Ovary (tissue), 3 donors: ENCODE data around the gene ARHGEF17.

Source experiments
- EP300 ChIP-seq: sonication (generic); formaldehyde crosslinking; IDR thresholded peaks from one replicate; pipeline ENCODE4 v1.6.1; 2017; ENCODE audit warnings: antibody characterized with exemption
- POLR2A ChIP-seq: fragments of 450-650 bp; IDR thresholded peaks from one replicate; pipeline ENCODE4 v1.6.1; 2017; ENCODE audit warnings: antibody characterized with exemption, mild to moderate bottlenecking, moderate library complexity
- TF ChIP-seq, protein P1 (sequence below), 3 donors: fragments of 450-650 bp in 2 of 3; fragments of 200-600 bp in 1 of 3; IDR thresholded peaks; one replicate each; pipeline versions ENCODE4 v1.5.1 to v1.8.0; 2016 to 2022; ENCODE audit warnings: antibody characterized with exemption in 3 of 3, mild to moderate bottlenecking in 1 of 3
- donor health status: DM: no; HTN: no; CAD: no.

DNA sequence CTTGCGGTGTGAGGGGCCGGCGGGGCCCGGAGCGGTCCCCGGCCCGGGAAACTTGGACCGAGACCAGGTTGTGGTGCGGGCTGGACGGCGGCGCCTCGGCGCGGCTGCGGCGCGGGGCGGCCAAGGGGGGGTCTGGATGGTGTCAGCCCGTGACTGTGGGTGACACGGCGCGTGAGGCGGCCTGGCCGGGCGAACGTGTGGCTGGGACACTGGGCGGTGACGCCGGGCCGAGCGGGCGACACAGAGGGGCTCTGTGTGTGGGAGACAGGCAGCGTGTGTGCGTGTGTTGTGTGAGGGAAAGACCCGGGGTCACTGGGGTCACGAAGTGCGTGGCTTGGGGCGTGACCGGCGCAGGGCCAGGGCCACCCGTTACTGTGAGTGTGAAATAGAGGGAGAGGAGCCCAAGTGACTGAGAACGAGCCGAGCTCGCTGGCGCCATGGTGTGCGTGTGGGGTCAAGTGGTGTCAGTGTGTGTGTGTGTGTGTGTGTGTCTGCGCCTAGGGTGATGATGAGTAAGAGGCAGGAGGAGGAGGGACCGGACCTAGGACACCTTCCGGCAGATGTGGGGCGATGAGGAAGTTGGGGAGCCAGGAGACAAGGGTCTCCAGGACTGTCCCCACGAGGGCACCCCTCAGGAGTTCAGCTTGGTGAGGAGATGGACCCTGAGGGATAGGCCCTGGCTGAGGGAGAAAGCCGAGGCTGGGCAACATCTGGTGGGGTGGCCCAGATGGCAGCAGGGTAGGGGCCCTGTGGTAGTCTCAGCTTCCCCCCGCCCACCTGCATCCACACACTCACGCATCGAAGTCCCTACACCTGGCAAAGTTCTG lies 68.9 kb downstream of the ARHGEF17 start:
- TF ChIP-seq, protein P1, sequence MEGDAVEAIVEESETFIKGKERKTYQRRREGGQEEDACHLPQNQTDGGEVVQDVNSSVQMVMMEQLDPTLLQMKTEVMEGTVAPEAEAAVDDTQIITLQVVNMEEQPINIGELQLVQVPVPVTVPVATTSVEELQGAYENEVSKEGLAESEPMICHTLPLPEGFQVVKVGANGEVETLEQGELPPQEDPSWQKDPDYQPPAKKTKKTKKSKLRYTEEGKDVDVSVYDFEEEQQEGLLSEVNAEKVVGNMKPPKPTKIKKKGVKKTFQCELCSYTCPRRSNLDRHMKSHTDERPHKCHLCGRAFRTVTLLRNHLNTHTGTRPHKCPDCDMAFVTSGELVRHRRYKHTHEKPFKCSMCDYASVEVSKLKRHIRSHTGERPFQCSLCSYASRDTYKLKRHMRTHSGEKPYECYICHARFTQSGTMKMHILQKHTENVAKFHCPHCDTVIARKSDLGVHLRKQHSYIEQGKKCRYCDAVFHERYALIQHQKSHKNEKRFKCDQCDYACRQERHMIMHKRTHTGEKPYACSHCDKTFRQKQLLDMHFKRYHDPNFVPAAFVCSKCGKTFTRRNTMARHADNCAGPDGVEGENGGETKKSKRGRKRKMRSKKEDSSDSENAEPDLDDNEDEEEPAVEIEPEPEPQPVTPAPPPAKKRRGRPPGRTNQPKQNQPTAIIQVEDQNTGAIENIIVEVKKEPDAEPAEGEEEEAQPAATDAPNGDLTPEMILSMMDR (IDR thresholded peaks at IDR 0.05), result no peak
- TF ChIP-seq POLR2A, result no peak
- no peak for TF ChIP-seq EP300
